ENCODE measurements around the gene B3GALT6. TPM values are rescaled to one million over a fixed set of nuclear protein-coding genes. Genes with fewer than 3 reads are reported as not detected.

The B3GALT6 gene
- total and polyA plus RNA-seq, 4 donors: 1.2 to 9.0 (median 8.3) TPM

DNA sequence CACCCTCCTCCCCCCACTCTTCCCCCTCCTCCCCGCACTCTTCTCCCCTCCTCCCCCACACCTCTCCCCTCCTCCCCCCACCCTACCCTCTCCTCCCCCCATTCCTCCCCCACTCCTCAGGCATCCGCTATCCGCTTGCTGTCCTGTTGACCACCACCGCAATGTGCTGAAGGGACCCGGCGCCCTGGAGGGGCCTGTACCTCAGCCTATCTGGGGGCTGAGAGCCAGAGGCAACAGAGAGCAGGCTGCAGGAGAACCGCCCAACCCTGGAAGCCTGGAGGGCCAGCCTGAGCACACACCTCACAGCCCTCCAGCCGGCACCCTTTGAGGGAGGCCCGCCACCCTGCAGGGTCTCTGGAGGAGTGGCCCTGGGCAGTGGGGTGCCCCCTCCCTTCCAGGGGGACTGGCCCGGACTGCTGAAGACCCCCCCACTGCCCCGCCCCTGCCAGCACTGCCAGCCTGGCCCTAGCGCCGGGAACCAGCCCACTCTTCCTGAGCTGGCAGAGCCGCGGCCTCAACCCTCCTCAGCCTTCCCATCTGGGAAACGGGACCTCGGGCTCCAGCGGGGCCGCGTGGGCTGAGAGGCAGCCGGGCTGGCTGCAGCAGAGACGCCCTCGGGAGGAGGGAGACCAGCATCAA is 13.3 kb downstream of the B3GALT6 start:
- TF ChIP-seq FOXA2 (IDR thresholded peaks at IDR 0.05): no peak
- no peak for TF ChIP-seq GABPA (IDR thresholded peaks at IDR 0.05 in 1 of 2, conservative IDR thresholded peaks at IDR 0.05 in 1 of 2)
- no peak for TF ChIP-seq MAX (IDR thresholded peaks at IDR 0.05)
- no peak for TF ChIP-seq SP1 (IDR thresholded peaks at IDR 0.05)
- no peak for TF ChIP-seq RXRA (IDR thresholded peaks at IDR 0.05)
- TF ChIP-seq, protein P1, sequence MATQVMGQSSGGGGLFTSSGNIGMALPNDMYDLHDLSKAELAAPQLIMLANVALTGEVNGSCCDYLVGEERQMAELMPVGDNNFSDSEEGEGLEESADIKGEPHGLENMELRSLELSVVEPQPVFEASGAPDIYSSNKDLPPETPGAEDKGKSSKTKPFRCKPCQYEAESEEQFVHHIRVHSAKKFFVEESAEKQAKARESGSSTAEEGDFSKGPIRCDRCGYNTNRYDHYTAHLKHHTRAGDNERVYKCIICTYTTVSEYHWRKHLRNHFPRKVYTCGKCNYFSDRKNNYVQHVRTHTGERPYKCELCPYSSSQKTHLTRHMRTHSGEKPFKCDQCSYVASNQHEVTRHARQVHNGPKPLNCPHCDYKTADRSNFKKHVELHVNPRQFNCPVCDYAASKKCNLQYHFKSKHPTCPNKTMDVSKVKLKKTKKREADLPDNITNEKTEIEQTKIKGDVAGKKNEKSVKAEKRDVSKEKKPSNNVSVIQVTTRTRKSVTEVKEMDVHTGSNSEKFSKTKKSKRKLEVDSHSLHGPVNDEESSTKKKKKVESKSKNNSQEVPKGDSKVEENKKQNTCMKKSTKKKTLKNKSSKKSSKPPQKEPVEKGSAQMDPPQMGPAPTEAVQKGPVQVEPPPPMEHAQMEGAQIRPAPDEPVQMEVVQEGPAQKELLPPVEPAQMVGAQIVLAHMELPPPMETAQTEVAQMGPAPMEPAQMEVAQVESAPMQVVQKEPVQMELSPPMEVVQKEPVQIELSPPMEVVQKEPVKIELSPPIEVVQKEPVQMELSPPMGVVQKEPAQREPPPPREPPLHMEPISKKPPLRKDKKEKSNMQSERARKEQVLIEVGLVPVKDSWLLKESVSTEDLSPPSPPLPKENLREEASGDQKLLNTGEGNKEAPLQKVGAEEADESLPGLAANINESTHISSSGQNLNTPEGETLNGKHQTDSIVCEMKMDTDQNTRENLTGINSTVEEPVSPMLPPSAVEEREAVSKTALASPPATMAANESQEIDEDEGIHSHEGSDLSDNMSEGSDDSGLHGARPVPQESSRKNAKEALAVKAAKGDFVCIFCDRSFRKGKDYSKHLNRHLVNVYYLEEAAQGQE (IDR thresholded peaks at IDR 0.05): no peak
- TF ChIP-seq TAF1 (conservative IDR thresholded peaks at IDR 0.05): no peak
- no peak for TF ChIP-seq EGR1 (IDR thresholded peaks at IDR 0.05; ENCODE audit: low read depth in 2 of 2)
- no peak for TF ChIP-seq ATF3 (IDR thresholded peaks at IDR 0.05)
- no peak for TF ChIP-seq HNF4G (IDR thresholded peaks at IDR 0.05)
- TF ChIP-seq, protein P2, sequence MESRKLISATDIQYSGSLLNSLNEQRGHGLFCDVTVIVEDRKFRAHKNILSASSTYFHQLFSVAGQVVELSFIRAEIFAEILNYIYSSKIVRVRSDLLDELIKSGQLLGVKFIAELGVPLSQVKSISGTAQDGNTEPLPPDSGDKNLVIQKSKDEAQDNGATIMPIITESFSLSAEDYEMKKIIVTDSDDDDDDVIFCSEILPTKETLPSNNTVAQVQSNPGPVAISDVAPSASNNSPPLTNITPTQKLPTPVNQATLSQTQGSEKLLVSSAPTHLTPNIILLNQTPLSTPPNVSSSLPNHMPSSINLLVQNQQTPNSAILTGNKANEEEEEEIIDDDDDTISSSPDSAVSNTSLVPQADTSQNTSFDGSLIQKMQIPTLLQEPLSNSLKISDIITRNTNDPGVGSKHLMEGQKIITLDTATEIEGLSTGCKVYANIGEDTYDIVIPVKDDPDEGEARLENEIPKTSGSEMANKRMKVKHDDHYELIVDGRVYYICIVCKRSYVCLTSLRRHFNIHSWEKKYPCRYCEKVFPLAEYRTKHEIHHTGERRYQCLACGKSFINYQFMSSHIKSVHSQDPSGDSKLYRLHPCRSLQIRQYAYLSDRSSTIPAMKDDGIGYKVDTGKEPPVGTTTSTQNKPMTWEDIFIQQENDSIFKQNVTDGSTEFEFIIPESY (IDR thresholded peaks at IDR 0.05): no peak
- TF ChIP-seq JUND (IDR thresholded peaks at IDR 0.05): no peak
- TF ChIP-seq CTCF (IDR thresholded peaks at IDR 0.05; ENCODE audit: low read depth, low read length, missing input control): no peak
- no peak for DNase-seq (ENCODE audit: low spot score)
- no peaks in the 10 kb centered on the region for H3K9me3 ChIP-seq (ENCODE audit: control insufficient read depth in 4 of 4, low read length in 3 of 4)
- peaks cover 0 to 9% (median 3%) of the 10 kb centered on the region in 4 donors for H3K4me1 ChIP-seq (ENCODE audit: control insufficient read depth in 4 of 4, insufficient read depth in 4 of 4, low read length in 3 of 4)
- no peaks in the 10 kb centered on the region for H3K27me3 ChIP-seq (ENCODE audit: control insufficient read depth in 4 of 4, insufficient read depth in 4 of 4, low read length in 3 of 4)
- H3K4me3 ChIP-seq (ENCODE audit: low read depth in 1 of 3, low read length in 3 of 3): no peak overlapping the region
- H3K27ac ChIP-seq (ENCODE audit: low read depth in 1 of 2, low read length in 2 of 2): no peak overlapping the region
- H3K9ac ChIP-seq (ENCODE audit: low read depth in 1 of 2, low read length in 2 of 2): no peak overlapping the region
- WGBS: 90% methylated on average over 23 of the region's 23 CpGs
- no peaks in the 10 kb centered on the region for H3K36me3 ChIP-seq (ENCODE audit: control insufficient read depth in 4 of 4, insufficient read depth in 3 of 4, low read depth in 1 of 4, low read length in 3 of 4)
